Suprapubic skin (tissue), 4 donors: Measurements from ENCODE around the gene GRPEL1. TPM values are rescaled to one million over a fixed set of nuclear protein-coding genes. Genes with fewer than 3 reads are reported as not detected.

Experiments used
- DNase-seq, 2 donors: peaks; one replicate each; pipeline ENCODE4 v3.0.0-alpha.2; 2019; ENCODE audit warnings: low spot score in 2 of 2
- H3K27ac ChIP-seq: fragments of 200-600 bp; sonication (generic); one replicate; pipeline ENCODE4 v1.5.1; 2019
- H3K27me3 ChIP-seq: fragments of 200-600 bp; sonication (generic); one replicate; pipeline ENCODE4 v1.5.1; 2019
- H3K36me3 ChIP-seq: fragments of 200-600 bp; sonication (generic); one replicate; pipeline ENCODE4 v1.5.1; 2019
- H3K4me1 ChIP-seq: fragments of 200-600 bp; sonication (generic); one replicate; pipeline ENCODE4 v1.5.1; 2019
- H3K4me3 ChIP-seq: fragments of 200-600 bp; sonication (generic); one replicate; pipeline ENCODE4 v1.5.1; 2019; ENCODE audit warnings: mild to moderate bottlenecking
- H3K9me3 ChIP-seq: fragments of 200-600 bp; sonication (generic); one replicate; pipeline ENCODE4 v1.5.1; 2019
- EP300 ChIP-seq: sonication (generic); formaldehyde crosslinking; IDR thresholded peaks from one replicate; pipeline ENCODE4 v1.6.1; 2017; ENCODE audit warnings: antibody characterized with exemption
- POLR2A ChIP-seq, 2 donors: fragments of 450-650 bp; IDR thresholded peaks; one replicate each; pipeline ENCODE4 v1.6.1; 2017; ENCODE audit warnings: antibody characterized with exemption in 2 of 2, mild to moderate bottlenecking in 2 of 2, moderate library complexity in 2 of 2
- POLR2AphosphoS5 ChIP-seq, 3 donors: sonication (generic); formaldehyde crosslinking; IDR thresholded peaks; one replicate each; pipeline ENCODE4 v1.6.1; 2017; ENCODE audit warnings: antibody characterized with exemption in 3 of 3
- WGBS: methylation state at CpG from one replicate; pipeline ENCODE4 v1.1.5; 2018; 5-methylcytosine and 5-hydroxymethylcytosine counted together
- total RNA-seq, 4 donors: library from RNA; depleted of rRNA; stranded (reverse); fragments of >200 nt; gene quantifications; one replicate each; pipeline ENCODE4 v1.1.0, GENCODE V29; 2016
- TF ChIP-seq, protein P1 (sequence below), 2 donors: fragments of 200-600 bp in 1 of 2; fragments of 450-650 bp in 1 of 2; sonication (generic) in 1 of 2; IDR thresholded peaks; one replicate each; pipeline ENCODE4 v1.5.1; 2016 to 2019; ENCODE audit warnings: antibody characterized with exemption in 2 of 2, mild to moderate bottlenecking in 1 of 2, moderate library complexity in 1 of 2

GRPEL1 gene
- total RNA-seq, 4 donors from 2014 or later, result 18.2 to 32.4 (median 25.3) TPM

GRCh38 chr4:7016512-7016911 lies 51.4 kb downstream of the GRPEL1 start:
- Histone ChIP-seq H3K27ac (no peak overlapping the region), H3K4me3 (no peak overlapping the region), H3K9me3 (no peaks in the 10 kb centered on the region), H3K27me3 (no peaks in the 10 kb centered on the region), H3K4me1 (no peaks in the 10 kb centered on the region), H3K36me3 (peaks cover 81% of the 10 kb centered on the region)
- TF ChIP-seq, protein P1, sequence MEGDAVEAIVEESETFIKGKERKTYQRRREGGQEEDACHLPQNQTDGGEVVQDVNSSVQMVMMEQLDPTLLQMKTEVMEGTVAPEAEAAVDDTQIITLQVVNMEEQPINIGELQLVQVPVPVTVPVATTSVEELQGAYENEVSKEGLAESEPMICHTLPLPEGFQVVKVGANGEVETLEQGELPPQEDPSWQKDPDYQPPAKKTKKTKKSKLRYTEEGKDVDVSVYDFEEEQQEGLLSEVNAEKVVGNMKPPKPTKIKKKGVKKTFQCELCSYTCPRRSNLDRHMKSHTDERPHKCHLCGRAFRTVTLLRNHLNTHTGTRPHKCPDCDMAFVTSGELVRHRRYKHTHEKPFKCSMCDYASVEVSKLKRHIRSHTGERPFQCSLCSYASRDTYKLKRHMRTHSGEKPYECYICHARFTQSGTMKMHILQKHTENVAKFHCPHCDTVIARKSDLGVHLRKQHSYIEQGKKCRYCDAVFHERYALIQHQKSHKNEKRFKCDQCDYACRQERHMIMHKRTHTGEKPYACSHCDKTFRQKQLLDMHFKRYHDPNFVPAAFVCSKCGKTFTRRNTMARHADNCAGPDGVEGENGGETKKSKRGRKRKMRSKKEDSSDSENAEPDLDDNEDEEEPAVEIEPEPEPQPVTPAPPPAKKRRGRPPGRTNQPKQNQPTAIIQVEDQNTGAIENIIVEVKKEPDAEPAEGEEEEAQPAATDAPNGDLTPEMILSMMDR (IDR thresholded peaks at IDR 0.05), result no peak
- TF ChIP-seq POLR2AphosphoS5 (IDR thresholded peaks at IDR 0.05) (no peak), POLR2A (IDR thresholded peaks at IDR 0.05) (no peak), EP300 (no peak)
- WGBS, result 93% methylated on average over 6 of the region's 6 CpGs
- no peak for DNase-seq

- no peak for TF ChIP-seq POLR2A (IDR thresholded peaks at IDR 0.05)
- TF ChIP-seq POLR2AphosphoS5 (IDR thresholded peaks at IDR 0.05), result no peak
- no peak for TF ChIP-seq EP300
- Histone ChIP-seq H3K9me3 (no peaks in the 10 kb centered on the region), H3K4me1 (no peaks in the 10 kb centered on the region), H3K36me3 (peaks cover 85% of the 10 kb centered on the region), H3K27me3 (no peaks in the 10 kb centered on the region), H3K4me3 (no peak overlapping the region), H3K27ac (no peak overlapping the region)
- 88% methylated on average over 11 of the region's 11 CpGs for WGBS
- no peak for DNase-seq
These were observed 51.8 kb downstream of the GRPEL1 start for GRCh38 chr4:7016086-7016485.

- H3K36me3 ChIP-seq, result peaks cover 87% of the 10 kb centered on the region
- H3K27me3 ChIP-seq, result no peaks in the 10 kb centered on the region
- no peak for DNase-seq
- no peak overlapping the region for H3K4me3 ChIP-seq
- no peaks in the 10 kb centered on the region for H3K9me3 ChIP-seq
- no peaks in the 10 kb centered on the region for H3K4me1 ChIP-seq
- TF ChIP-seq, protein P1 (IDR thresholded peaks at IDR 0.05), result no peak
- no peak for TF ChIP-seq POLR2AphosphoS5 (IDR thresholded peaks at IDR 0.05)
- no peak for TF ChIP-seq POLR2A (IDR thresholded peaks at IDR 0.05)
- no peak for TF ChIP-seq EP300
- H3K27ac ChIP-seq, result no peak overlapping the region
- WGBS, result 96% methylated on average over 10 of the region's 12 CpGs
These were observed 52.4 kb downstream of the GRPEL1 start for GRCh38 chr4:7015383-7016035.

DNA sequence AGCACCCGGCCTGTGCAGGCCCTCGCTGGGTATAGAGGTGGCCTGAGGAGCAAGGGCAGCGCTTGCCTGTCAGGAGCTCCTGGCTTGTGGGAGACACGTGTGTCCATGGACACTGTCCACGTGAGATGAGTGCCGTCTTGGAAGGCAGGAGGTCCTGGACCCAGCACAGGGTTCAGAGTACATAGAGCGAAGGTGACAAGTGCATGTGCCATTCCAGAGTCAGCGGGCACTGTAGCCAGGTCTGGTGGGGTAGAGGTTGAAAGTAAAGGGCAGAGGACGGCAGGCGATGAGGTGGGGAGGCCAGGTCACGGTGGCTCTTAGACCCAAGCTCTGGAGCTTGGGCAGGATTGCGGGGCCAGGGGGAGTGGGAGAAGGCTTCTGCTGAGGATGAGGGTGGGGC lies 53.0 kb downstream of the GRPEL1 start:
- H3K27me3 ChIP-seq, result no peaks in the 10 kb centered on the region
- no peak overlapping the region for H3K4me3 ChIP-seq
- peaks cover 88% of the 10 kb centered on the region for H3K36me3 ChIP-seq
- no peaks in the 10 kb centered on the region for H3K9me3 ChIP-seq
- no peak for DNase-seq
- no peaks in the 10 kb centered on the region for H3K4me1 ChIP-seq
- H3K27ac ChIP-seq, result no peak overlapping the region
- TF ChIP-seq POLR2AphosphoS5 (IDR thresholded peaks at IDR 0.05) (no peak), EP300 (no peak), POLR2A (IDR thresholded peaks at IDR 0.05) (no peak)
- TF ChIP-seq, protein P1 (IDR thresholded peaks at IDR 0.05), result no peak
- WGBS, result 98% methylated on average over 12 of the region's 12 CpGs

DNA sequence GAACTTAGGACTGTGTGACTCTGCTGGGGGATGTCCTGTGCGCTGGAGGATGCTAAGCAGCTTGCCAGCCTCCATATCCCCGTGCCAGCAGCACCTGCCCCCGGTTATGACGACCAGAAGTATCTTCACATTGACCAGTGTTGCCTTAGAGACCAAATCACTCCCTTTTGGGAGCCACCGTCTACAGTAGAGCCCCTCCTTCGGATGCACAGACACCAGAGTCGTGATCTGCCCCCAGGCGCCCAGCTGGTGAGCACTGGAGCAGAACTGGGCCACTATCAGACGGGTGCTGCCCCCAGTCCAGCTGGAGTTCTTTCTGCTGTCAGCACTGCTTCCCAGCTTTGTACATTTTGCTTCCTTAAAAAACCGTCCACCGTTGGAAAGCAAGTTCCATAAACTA lies 54.7 kb downstream of the GRPEL1 start:
- WGBS, result 93% methylated on average over 6 of the region's 11 CpGs
- no peaks in the 10 kb centered on the region for H3K4me1 ChIP-seq
- H3K36me3 ChIP-seq, result peaks cover 89% of the 10 kb centered on the region
- DNase-seq, result no peak
- no peak overlapping the region for H3K4me3 ChIP-seq
- no peak overlapping the region for H3K27ac ChIP-seq
- TF ChIP-seq, protein P1 (IDR thresholded peaks at IDR 0.05), result no peak
- TF ChIP-seq POLR2AphosphoS5 (IDR thresholded peaks at IDR 0.05) (no peak), POLR2A (IDR thresholded peaks at IDR 0.05) (no peak), EP300 (no peak)
- no peaks in the 10 kb centered on the region for H3K27me3 ChIP-seq
- no peaks in the 10 kb centered on the region for H3K9me3 ChIP-seq
